PC-9 (cell line): ENCODE data around the gene ATP5PB. TPM values are rescaled to one million over a fixed set of nuclear protein-coding genes. Genes with fewer than 3 reads are reported as not detected.

ENCODE experiments used
- BruUV-seq: library from RNA; stranded (reverse); fragments of 400-500 nt; replicated peaks from 2 replicates; lab custom pipeline; 2021; lab: Mats Ljungman, UMichigan
- CTCF ChIA-PET: fragments of 300-600 bp; sonication (Branson Sonifier 250); formaldehyde crosslinking; loops from one replicate; lab custom pipeline; 2022; ENCODE audit warnings: antibody characterized with exemption; lab: Charles Lee
- POLR2A ChIA-PET: fragments of 300-600 bp; sonication (Branson Sonifier 250); formaldehyde crosslinking; loops from one replicate; lab custom pipeline; 2022; ENCODE audit warnings: antibody characterized with exemption; ENCODE audit not compliant: unreplicated experiment; lab: Charles Lee
- DNase-seq, 2 experiments: peaks; one replicate each; pipeline versions ENCODE4 v3.0.0 to v3.0.0-alpha.2; 2015 to 2022; ENCODE audit warnings: mixed read lengths in 1 of 2
- H2AFZ ChIP-seq: fragments of 200-600 bp; sonication (generic); 2 replicates; pipeline ENCODE4 v1.8.1; 2017; ENCODE audit warnings: antibody characterized with exemption
- H3F3A ChIP-seq: fragments of 200-600 bp; sonication (generic); 2 replicates; pipeline ENCODE4 v1.8.1; 2017; ENCODE audit warnings: antibody characterized with exemption, mild to moderate bottlenecking, low read depth; ENCODE audit not compliant: insufficient read depth
- H3K27ac ChIP-seq: fragments of 200-600 bp; sonication (generic); 2 replicates; pipeline ENCODE4 v1.6.1; 2016; ENCODE audit warnings: mixed run types
- H3K27me3 ChIP-seq: fragments of 200-600 bp; sonication (generic); 2 replicates; pipeline ENCODE4 v1.6.1; 2016; ENCODE audit warnings: low read depth, mixed run types; ENCODE audit not compliant: insufficient read depth
- H3K36me3 ChIP-seq: fragments of 200-600 bp; sonication (generic); 2 replicates; pipeline ENCODE4 v1.6.1; 2016; ENCODE audit warnings: low read depth, mixed run types
- H3K4me1 ChIP-seq: fragments of 200-600 bp; sonication (generic); replicated peaks from 2 replicates; pipeline ENCODE4 v1.6.1; 2016; ENCODE audit warnings: mixed run types; ENCODE audit not compliant: insufficient read depth
- H3K4me2 ChIP-seq: fragments of 200-600 bp; sonication (generic); 2 replicates; pipeline ENCODE4 v1.6.1; 2017; ENCODE audit warnings: mixed run types
- H3K4me3 ChIP-seq: fragments of 200-600 bp; sonication (generic); 2 replicates; pipeline ENCODE4 v1.6.1; 2016; ENCODE audit warnings: mixed run types
- H3K79me2 ChIP-seq: fragments of 200-600 bp; sonication (generic); 2 replicates; pipeline ENCODE4 v1.6.1; 2017; ENCODE audit warnings: low read depth, mixed run types
- H3K9me2 ChIP-seq: fragments of 200-600 bp; sonication (generic); 2 replicates; pipeline ENCODE4 v1.8.1; 2017; ENCODE audit warnings: mild to moderate bottlenecking; ENCODE audit not compliant: insufficient read depth
- H3K9me3 ChIP-seq: fragments of 200-600 bp; sonication (generic); 2 replicates; pipeline ENCODE4 v1.8.1; 2016; ENCODE audit warnings: low read depth; ENCODE audit not compliant: insufficient read depth
- H4K20me1 ChIP-seq: fragments of 200-600 bp; sonication (generic); 2 replicates; pipeline ENCODE4 v1.8.1; 2017; ENCODE audit not compliant: insufficient read depth
- EZH2 ChIP-seq: fragments of 200-600 bp; sonication (generic); IDR thresholded peaks from 2 replicates; pipeline ENCODE4 v1.8.0; 2017; ENCODE audit warnings: antibody characterized with exemption, low read depth
- intact Hi-C: fragments of 100-400 bp; cut with micrococcal nuclease; formaldehyde crosslinking; loops from one replicate; pipeline ENCODE4 v1.10.0; 2022; ENCODE audit not compliant: unreplicated experiment
- total RNA-seq: library from RNA; stranded (reverse); gene quantifications from 2 replicates; pipeline ENCODE4 v1.2.3, GENCODE V29; 2021
- TF ChIP-seq, protein P1 (sequence below): fragments of 200-600 bp; sonication (generic); conservative IDR thresholded peaks from 2 replicates; pipeline ENCODE4 v1.6.1; 2017; ENCODE audit warnings: mixed run types, antibody characterized with exemption, mild to moderate bottlenecking, moderate library complexity

The ATP5PB gene
- total RNA-seq, 1 experiment from 2014 or later: 212 TPM

DNA sequence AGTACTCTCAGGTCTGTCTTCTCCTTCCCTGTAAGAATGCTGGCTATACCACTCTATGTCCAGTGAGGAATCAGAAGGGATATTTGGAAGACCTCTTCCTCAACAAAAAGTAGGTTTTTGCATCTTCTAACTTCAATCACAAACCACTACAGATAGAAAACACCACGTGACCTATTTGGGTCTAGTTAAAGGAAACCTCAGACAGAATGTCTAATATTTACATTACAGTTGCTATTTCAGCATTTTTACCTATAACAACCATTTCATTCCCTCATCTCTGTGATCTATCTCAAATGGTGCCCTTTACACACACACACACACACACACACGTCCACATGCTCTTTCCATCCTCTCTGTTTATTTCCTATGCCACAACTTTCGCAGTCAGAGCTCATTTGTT lies 62.1 kb downstream of the ATP5PB start:
- TF ChIP-seq EZH2: no peak
- TF ChIP-seq, protein P1, sequence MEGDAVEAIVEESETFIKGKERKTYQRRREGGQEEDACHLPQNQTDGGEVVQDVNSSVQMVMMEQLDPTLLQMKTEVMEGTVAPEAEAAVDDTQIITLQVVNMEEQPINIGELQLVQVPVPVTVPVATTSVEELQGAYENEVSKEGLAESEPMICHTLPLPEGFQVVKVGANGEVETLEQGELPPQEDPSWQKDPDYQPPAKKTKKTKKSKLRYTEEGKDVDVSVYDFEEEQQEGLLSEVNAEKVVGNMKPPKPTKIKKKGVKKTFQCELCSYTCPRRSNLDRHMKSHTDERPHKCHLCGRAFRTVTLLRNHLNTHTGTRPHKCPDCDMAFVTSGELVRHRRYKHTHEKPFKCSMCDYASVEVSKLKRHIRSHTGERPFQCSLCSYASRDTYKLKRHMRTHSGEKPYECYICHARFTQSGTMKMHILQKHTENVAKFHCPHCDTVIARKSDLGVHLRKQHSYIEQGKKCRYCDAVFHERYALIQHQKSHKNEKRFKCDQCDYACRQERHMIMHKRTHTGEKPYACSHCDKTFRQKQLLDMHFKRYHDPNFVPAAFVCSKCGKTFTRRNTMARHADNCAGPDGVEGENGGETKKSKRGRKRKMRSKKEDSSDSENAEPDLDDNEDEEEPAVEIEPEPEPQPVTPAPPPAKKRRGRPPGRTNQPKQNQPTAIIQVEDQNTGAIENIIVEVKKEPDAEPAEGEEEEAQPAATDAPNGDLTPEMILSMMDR: no peak
- ChIA-PET CTCF (no interaction called here), POLR2A (no interaction called here)
- Histone ChIP-seq H3K36me3 (no peaks in the 10 kb centered on the region), H3K4me2 (no peak overlapping the region), H2AFZ (no peak overlapping the region), H3K9me3 (no peaks in the 10 kb centered on the region), H3K27me3 (no peaks in the 10 kb centered on the region), H3K4me3 (no peak overlapping the region), H4K20me1 (no peaks in the 10 kb centered on the region), H3K9me2 (no peaks in the 10 kb centered on the region), H3F3A (peaks cover 17% of the 10 kb centered on the region), H3K4me1 (peaks cover 23% of the 10 kb centered on the region), H3K27ac (no peak overlapping the region), H3K79me2 (no peaks in the 10 kb centered on the region)
- BruUV-seq: no TSS peak
- intact Hi-C loops: no loop called here
- no peak for DNase-seq

Other genes starting within 250 kb of the ATP5PB start
- 37.2 and 44.9 TPM in 2 replicates for gene DENND2D, start 248.8 kb upstream of the ATP5PB start, total RNA-seq
- not detected in 2 replicates for gene CHI3L2, start 221.8 kb upstream of the ATP5PB start, total RNA-seq
- not detected in 2 replicates for gene CHIA, start 158.6 kb upstream of the ATP5PB start, total RNA-seq
- 0.85 and 1.6 TPM in 2 replicates for gene OVGP1, start 21.7 kb upstream of the ATP5PB start, total RNA-seq
- 20.6 and 23.7 TPM in 2 replicates for gene WDR77, start 208 bp upstream of the ATP5PB start, total RNA-seq
- gene C1orf162, start 24.5 kb downstream of the ATP5PB start, total RNA-seq: 0.20 and 0.53 TPM in 2 replicates
- gene ADORA3, start 54.2 kb downstream of the ATP5PB start, total RNA-seq: not detected in 2 replicates
- gene TMIGD3, start 54.2 kb downstream of the ATP5PB start, total RNA-seq: not detected in 2 replicates
- gene RAP1A, start 170.3 kb downstream of the ATP5PB start, total RNA-seq: 45.4 and 55.2 TPM in 2 replicates